Erythroblast (primary cell): ENCODE data around the gene GSTA3.

Source experiments
- GATA1 ChIP-seq: IDR thresholded peaks from 2 replicates; pipeline ENCODE4 v1.6.1; 2011; ENCODE audit warnings: low read depth, mild to moderate bottlenecking, control low read depth, low read length, moderate library complexity
- POLR2A ChIP-seq: IDR thresholded peaks from 2 replicates; pipeline ENCODE4 v1.6.1; 2011; ENCODE audit warnings: mild to moderate bottlenecking, low read length

DNA sequence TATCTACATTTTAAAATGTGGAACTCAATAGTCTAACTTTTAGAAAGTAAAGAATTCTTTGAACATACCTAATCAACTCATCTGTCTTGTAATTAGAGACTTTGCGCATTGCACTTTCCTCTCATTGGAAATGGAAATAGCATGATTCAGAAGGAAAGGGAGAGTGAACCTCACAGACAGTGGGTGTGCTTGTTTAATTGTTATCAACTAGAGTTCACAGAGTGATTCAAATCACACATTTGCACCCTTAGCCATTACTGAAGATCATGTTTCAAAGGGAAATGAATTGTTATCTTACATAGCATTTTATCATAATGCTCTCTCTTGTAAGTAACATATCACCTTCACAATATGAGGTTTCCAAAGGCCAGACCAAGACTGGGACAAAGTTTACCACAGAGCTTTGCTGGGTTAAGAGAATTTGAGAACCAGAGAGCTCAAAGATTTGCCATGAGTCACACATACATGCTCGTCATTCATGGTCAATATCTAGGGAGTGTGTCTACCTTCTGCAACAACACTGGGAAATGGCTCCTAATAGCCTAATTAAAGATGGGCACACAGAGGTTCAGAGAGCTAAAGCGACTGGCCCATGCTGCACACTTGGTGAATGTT, 21.5 kb downstream of the GSTA3 start:
- TF ChIP-seq POLR2A (no peak), GATA1 (no peak)
